HEK293T (cell line): ENCODE measurements around the gene FAM171A1.

Source experiments
- BHLHE40 ChIP-seq: fragments of 450-650 bp; IDR thresholded peaks from 2 replicates; pipeline ENCODE4 v1.6.1; 2016; ENCODE audit warnings: mild to moderate bottlenecking, moderate library complexity, borderline replicate concordance
- CTBP1 ChIP-seq: fragments of 450-650 bp; IDR thresholded peaks from 2 replicates; pipeline ENCODE4 v1.6.1; 2016; ENCODE audit warnings: borderline replicate concordance
- ELF4 ChIP-seq: fragments of 450-650 bp; IDR thresholded peaks from 2 replicates; pipeline ENCODE4 v1.6.1; 2017; ENCODE audit warnings: antibody characterized with exemption
- FOXA1 ChIP-seq: fragments of 450-650 bp; IDR thresholded peaks from 2 replicates; pipeline ENCODE4 v1.6.1; 2016; ENCODE audit warnings: mild to moderate bottlenecking
- FOXK2 ChIP-seq: fragments of 450-650 bp; IDR thresholded peaks from 2 replicates; pipeline ENCODE4 v1.6.1; 2016; ENCODE audit warnings: mild to moderate bottlenecking
- FOXM1 ChIP-seq: fragments of 450-650 bp; IDR thresholded peaks from 2 replicates; pipeline ENCODE4 v1.6.1; 2017; ENCODE audit warnings: mild to moderate bottlenecking, borderline replicate concordance
- HDGF ChIP-seq: fragments of 450-650 bp; IDR thresholded peaks from 2 replicates; pipeline ENCODE4 v1.6.1; 2017; ENCODE audit warnings: antibody characterized with exemption, borderline replicate concordance
- LEF1 ChIP-seq: fragments of 450-650 bp; IDR thresholded peaks from 2 replicates; pipeline ENCODE4 v1.6.1; 2017; ENCODE audit warnings: mild to moderate bottlenecking, borderline replicate concordance
- NFRKB ChIP-seq: fragments of 450-650 bp; IDR thresholded peaks from 2 replicates; pipeline ENCODE4 v1.6.1; 2016; ENCODE audit warnings: mild to moderate bottlenecking, moderate library complexity
- PKNOX1 ChIP-seq: fragments of 450-650 bp; IDR thresholded peaks from 2 replicates; pipeline ENCODE4 v1.6.1; 2016
- SP1 ChIP-seq: fragments of 450-650 bp; IDR thresholded peaks from 2 replicates; pipeline ENCODE4 v1.6.1; 2017
- TARDBP ChIP-seq: fragments of 450-650 bp; IDR thresholded peaks from 2 replicates; pipeline ENCODE4 v1.6.1; 2016
- ZNF384 ChIP-seq: fragments of 450-650 bp; IDR thresholded peaks from 2 replicates; pipeline ENCODE4 v1.6.1; 2016

DNA sequence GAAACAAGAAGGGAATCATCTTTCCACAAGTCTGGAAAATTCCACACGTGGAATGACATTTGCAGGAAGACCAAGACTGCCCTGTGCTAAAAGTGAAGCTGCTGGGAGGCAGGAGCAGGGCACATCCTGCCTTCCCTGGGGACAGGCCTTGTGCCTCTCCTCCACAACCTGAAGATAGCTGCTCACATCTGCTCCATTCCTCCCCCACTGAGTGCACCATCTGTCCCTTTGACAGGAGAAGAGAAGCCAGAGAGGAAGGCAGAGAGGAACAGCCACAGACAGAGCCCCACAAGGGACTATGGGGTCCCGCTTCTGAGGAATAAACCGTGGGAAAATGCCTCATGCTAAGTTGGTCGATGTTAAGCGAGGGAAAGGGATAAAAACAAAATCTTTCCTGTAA, 15.9 kb upstream of the FAM171A1 start:
- TF ChIP-seq CTBP1 (no peak), HDGF (no peak), PKNOX1 (no peak), BHLHE40 (no peak), TARDBP (no peak), FOXK2 (no peak), FOXM1 (no peak), NFRKB (no peak), FOXA1 (no peak), LEF1 (no peak), ZNF384 (no peak), ELF4 (no peak), SP1 (no peak)
